Fibroblast of skin of right quadriceps (primary cell): Measurements from ENCODE around the gene SGIP1.
"Not testable (repeated sequence)": the region's sequence is repeated elsewhere in the genome, so short reads cannot be mapped to it uniquely, and the experiment has no call there.

Experiments
- DNase-seq: peaks from one replicate; pipeline ENCODE4 v3.0.0-alpha.2; 2013

The SGIP1 gene

DNA sequence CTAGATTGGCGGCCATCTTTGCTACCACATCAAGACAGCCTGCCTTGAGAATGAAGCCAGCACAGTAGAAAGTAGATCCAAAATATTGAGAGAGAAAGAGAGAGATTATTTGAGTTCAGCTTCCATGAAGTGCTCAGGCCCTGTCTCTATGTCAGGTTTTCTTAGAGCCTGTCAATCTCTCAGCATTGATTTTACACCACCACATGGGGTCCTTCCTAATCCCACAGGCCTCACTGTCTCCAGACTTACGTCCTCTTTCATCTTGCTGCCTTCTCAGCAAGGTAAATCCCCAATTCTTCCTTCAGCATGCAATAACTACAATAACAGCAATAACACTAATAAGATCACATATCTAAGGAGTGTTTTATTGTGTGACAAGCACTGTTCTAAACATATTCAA lies 239.3 kb downstream of the SGIP1 start:
- DNase-seq: no peak

DNA sequence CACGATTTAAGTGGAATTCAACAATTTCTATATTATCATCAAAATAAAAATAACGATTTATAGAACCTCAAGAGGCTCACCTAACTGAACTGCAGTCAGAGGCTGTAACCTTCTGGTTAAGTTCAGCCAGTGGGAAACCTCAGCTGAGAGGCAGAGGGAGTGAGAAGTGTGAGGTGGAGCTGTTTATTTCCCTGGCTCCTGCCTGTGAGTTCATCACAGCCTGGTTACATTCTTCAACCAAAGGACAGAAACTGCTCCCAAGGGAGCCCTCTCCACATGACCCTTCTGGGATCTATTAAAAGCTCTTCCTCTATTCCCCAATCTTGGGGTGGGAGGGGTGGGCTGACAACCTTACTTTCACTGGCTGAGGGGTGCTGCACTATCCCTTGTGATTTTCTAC lies 240.5 kb downstream of the SGIP1 start:
- DNase-seq: no peak

DNA sequence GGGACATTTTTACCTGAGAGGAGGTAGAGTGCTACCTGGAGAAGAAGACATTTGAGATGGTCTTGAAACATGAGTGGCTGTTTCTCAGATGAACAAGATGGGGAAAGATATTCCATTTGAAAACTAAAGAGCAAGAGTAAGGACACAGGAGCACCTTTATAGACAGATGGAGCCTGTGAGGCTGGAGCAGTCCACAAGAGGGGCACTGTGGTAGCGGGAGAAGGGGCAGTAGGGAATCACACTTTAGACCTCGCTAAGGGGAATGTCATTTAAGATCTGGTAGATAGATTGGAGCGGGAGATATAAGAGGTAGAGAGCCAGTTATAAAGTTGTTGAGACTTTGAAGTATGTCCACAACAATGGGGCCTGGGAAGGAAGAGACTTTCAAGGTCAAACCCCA lies 241.7 kb downstream of the SGIP1 start:
- no peak for DNase-seq

DNA sequence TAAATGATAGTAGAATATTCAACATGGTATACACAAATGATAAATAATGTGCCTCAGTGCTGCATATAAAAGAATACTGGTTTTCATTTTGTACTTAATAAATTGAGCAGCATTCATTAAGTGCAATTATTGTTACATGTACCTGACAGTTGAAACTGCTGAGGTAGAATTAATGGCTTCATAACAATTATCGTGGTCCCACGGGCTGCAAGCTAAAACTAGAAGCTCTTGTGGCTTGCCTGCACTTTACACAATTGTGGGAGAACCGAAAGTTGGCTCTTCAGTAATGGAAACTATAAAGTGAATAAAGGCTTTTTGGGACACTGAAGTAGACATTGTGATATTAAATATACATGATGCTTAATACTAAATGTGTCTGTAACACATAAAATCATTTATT lies 243.9 kb downstream of the SGIP1 start:
- no peak for DNase-seq

DNA sequence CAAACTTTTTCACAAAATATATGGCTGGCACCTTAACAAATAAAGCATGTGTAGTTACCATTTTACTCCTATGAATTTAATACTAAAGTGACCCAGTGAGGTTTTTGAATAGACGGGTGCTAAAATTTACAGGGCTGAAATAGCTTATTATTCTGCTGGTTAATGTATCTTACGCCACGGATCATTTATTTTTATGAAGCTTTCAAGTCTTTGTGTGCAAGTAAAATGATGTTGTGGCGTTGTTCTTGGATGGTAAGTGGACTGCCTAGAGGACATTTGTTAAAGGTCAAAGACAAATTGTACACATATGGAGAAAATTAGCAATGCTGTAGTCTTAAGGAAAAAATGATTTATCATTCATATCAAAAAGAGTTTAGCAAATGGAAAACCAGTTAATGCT lies 244.3 kb downstream of the SGIP1 start:
- DNase-seq: no peak

DNA sequence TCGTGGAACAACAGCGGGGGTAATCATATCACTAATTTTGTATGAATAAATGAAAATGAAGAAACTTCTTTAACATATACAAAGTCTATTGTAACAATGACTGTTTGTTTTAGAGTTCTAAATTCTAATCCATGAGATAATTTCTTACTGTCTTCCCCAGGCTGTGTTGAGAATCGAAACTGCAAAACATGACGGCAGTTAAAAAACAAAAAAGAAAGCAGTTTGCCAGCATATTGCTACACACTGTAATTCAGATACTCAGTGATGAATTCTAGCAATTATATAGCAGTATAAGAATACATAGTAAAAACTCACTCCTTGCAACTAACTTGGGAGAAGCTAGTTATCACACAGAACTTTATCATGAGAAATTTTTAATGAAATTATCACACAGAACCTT lies 245.0 kb downstream of the SGIP1 start:
- no peak for DNase-seq

DNA sequence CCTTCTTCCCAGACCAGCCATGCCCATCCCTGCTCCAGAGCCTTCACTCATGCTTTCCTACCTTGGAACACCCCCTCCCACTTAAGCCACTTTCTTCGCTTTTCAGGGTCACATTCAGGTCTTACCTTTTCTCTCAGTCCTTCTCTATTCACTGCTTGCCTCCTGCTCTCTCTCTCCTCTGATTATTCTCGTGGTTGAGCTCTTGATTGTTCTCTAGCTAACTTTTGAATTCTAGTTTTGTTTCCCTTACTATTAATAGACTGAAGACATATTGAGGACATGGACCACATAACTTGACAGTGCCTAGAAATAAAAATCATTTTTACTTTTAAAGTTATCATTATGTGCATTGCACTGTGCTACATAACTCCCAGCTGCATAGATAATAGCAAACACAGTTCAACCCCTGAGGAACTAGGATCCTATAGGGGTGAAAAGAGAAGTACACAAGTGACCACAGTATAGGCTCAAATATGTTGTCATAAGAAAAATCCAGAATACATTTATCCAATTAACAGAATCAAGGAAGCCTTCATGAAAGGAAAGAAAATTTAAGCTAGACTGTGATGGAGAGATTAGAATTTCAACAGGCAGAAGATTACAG lies 245.6 kb downstream of the SGIP1 start:
- no peak for DNase-seq

DNA sequence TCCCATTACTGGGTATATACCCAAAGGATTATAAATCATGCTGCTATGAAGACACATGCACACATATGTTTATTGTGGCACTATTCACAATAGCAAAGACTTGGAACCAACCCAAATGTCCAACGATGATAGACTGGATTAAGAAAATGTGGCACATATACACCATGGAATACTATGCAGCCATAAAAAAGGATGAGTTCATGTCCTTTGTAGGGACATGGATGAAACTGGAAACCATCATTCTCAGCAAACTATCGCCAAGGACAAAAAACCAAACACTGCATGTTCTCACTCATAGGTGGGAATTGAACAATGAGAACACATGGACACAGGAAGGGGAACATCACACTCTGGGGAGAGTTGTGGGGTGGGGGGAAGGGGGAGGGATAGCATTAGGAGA lies 251.8 kb downstream of the SGIP1 start:
- not testable (repeated sequence) for DNase-seq

DNA sequence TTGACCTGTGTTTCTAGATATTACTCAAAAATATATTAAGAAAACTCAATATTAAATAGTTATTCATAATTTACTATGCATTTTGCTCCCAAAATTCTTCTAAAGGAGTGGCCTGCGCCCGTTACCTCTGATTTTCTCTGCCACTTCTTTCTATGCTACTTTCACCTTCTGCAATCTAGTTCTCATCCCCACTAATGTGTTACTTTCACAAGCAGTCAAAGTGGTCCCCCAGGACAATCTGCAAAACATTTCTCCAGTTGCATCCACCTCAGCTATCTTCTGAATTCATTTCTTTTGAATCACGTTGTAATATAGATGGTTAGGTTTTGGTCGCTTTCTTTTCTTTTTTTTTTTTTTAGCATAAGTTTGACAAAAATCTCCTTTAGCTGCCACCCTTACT lies 253.7 kb downstream of the SGIP1 start:
- DNase-seq: no peak

DNA sequence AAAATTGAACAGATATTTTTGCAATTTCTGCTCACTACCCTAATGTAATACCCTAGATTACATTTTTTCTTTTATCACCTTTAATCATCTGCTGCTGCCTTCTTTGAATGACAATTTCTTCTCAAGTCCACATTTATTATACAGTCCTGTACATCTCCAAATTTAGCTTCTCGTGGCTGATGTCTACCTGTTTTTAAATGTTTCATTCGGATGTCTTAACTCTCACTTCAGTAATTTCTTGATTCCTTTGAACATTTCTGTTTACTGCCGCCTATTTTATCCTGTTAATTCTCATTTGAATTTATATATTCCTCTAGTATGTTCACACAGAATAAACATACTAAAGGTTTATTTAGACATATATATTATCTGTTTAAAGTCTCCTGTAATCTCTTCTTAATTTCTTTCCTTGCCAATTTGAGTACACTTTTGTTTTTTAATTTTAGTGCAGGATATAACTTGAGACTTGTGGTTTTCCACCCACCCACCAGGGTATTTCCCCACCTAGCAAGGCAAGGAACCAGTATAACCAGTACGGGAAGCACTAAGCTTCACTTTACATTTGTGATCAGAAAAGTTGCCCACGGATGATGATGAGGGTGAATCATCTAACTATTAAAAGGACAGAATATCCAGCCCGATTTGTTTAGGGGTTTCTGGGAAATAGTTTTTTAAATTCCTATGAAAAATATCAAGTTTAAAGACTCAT lies 254.4 kb downstream of the SGIP1 start:
- no peak for DNase-seq

DNA sequence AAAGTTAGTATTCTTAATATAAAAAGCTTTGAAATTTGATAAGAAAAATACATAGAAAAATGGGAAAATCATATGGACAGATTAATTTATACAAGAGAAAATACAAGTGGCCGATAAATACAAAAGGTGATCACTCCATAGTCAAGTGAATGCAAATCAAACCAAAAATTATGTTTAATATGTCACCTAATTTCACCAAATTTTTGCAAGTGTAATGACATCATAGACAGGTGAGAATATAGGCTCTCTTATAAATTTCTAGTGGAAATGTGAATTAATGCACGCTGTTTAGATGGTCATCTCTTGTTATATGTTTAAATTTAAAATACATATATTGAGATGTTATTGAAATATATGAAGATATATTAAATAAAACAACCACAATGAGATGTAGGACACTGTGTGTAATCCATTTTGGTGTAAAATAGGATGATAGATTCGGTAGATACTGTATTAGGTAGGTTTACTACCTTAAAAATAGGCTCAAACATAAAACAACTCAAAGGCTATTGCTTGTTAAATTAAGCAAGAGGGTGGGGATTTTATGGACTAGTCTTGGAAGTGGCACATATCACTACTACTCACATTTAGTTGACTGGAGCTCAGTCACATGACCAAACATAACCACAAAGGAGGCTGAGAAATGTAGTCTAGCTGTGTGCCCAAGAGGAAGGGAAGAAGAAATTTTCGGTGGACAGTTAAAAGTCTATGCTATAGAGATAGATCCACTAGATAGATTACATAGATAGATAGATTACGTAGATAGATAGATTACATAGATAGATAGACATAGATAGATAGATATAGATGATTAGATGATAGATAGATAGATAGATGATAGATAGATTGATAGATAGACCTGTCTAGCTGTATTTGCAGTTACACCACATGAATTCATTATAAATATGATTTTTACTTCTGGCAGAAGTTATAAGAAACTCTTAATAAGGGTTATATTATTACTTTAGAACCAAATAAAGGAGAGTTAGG lies 258.0 kb downstream of the SGIP1 start:
- DNase-seq: no peak

DNA sequence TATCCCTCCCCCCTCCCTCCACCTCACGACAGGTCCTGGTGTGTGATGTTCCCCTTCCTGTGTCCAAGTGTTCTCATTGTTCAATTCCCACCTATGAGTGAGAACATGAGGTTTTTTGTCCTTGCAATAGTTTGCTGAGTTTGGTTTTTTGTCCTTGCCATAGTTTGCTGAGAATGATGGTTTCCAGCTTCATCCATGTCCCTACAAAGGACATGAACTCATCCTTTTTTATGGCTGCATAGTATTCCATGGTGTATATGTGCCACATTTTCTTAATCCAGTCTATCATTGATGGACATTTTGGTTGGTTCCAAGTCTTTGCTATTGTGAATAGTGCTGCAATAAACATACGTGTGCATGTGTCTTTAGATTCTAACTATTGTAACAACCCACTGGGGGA lies 261.9 kb downstream of the SGIP1 start:
- DNase-seq: not testable (repeated sequence)
